ENCODE data around the gene DOCK4. TPM values are rescaled to one million over a fixed set of nuclear protein-coding genes. Genes with fewer than 3 reads are reported as not detected.

DOCK4 gene
- total RNA-seq, 1 experiment from 2014 or later: 38.0 TPM

GRCh38 chr7:111758332-111758731 lies 447.9 kb downstream of the DOCK4 start:
- no peak for DNase-seq (ENCODE audit: extremely low read depth, low read depth)

DNA sequence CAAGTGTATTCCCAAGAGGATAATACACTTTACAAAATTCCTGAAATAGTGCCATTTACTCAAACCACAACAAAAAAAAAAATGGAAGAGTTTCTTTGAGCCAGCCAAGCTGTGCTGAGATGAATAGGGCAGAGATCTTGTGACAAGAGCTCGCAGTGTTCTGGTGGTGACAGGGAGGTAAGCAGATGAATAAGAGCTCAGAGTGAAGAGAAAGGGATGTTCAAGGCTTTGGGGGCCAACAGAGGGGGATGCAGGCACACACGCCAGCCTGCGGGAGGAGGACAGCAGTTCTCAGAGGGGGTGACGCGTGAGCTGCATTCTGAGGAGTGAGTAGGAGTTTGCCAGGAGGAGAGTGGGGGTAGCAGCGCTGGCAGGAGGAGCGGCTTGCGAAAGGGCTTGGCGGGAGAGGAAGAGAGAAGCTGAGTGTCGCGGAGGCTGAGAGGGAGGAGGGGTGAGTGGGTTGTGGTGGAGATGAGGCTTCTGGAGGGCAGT lies 449.5 kb downstream of the DOCK4 start:
- DNase-seq (ENCODE audit: extremely low read depth, low read depth): no peak

- no peak for DNase-seq (ENCODE audit: extremely low read depth, low read depth)
Measured at GRCh38 chr7:111755383-111755782, 450.8 kb downstream of the DOCK4 start.

DNA sequence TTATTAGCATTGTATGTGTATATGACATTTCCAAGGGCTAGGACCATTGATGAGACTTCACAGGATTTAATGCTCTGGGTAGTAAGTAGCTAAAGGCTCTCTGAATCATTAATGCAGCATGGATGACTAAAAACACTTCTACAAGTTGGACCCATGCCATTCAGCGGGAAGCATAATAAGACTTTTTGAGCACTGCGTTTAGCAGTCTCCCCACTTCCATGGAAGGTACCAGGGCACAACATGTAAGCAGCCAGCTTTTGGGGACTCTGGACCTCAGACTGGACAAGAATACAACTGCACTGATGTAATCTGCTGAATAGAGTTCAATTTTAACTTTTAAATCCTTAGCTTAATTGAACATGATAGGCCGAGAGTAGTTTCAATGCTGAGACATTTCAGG lies 452.2 kb downstream of the DOCK4 start:
- DNase-seq (ENCODE audit: extremely low read depth, low read depth): no peak

DNA sequence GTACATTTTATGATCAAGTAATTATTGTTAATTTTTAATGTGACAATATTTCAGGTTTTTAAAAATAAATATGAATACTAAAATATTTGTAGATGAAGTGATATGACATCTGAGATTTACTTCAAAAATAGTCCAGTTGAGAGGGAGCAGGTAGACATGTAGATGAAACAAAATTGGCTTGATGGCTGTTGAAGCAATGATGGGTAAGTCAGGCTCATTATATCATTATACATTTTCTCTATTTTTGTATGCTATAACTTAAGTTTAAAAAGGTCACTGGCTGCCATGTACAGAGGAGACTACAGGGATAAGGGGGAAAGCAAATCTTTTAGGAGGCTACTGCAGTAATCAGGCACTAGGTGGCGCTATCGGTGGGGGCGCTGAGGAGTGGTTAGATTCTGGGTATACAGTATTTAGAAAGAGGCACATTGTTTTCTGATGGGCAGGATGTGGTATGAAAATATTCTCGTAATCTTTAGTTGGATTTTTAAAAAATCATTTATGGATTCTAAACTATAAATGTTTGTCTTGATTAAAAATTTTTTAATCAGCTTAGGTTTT lies 454.1 kb downstream of the DOCK4 start:
- DNase-seq (ENCODE audit: extremely low read depth, low read depth): peak; percentile 66

GRCh38 chr7:111750878-111751277 lies 455.3 kb downstream of the DOCK4 start:
- DNase-seq (ENCODE audit: extremely low read depth, low read depth): no peak

GRCh38 chr7:111750228-111750627 lies 456.0 kb downstream of the DOCK4 start:
- no peak for DNase-seq (ENCODE audit: extremely low read depth, low read depth)

DNA sequence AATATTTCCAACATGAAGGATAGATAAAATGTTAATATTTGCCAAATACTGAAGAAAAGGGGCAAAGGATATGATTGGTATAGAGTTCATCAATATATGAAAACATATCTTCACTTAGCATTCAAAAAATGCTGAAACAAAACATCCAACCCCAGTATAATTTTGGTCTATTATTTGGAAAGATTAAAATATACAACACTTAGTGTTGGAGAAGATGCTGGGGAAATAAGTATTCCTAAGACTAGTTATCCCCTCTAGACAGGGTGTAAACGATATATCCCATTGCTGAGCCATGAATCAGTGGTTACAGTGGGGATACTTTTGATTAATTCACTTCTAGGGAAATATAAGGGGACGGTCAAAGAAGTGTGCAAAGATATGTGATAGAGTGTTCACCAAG lies 456.6 kb downstream of the DOCK4 start:
- DNase-seq (ENCODE audit: extremely low read depth, low read depth): no peak

DNA sequence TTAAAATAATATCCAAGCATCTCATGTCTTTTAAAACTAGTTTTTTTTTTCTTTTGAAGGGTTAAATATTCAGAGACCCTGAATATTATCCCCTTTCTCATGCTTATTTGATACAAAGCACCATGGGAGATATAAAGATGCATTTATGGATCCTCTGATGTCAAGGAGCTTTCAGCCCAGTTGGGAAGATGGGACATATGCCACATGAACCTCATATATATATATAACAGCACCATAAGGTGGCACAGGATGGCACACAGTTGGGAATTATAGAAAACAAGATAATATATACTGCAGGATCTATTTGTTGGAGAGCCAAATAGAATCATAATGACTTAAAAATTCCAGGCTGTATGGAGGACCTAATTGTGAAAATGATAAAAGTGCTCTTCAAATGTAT lies 458.5 kb downstream of the DOCK4 start:
- no peak for DNase-seq (ENCODE audit: extremely low read depth, low read depth)

GRCh38 chr7:111746950-111747349 lies 459.2 kb downstream of the DOCK4 start:
- no peak for DNase-seq (ENCODE audit: extremely low read depth, low read depth)

GRCh38 chr7:111744501-111745155 lies 461.6 kb downstream of the DOCK4 start:
- no peak for DNase-seq (ENCODE audit: extremely low read depth, low read depth)

DNA sequence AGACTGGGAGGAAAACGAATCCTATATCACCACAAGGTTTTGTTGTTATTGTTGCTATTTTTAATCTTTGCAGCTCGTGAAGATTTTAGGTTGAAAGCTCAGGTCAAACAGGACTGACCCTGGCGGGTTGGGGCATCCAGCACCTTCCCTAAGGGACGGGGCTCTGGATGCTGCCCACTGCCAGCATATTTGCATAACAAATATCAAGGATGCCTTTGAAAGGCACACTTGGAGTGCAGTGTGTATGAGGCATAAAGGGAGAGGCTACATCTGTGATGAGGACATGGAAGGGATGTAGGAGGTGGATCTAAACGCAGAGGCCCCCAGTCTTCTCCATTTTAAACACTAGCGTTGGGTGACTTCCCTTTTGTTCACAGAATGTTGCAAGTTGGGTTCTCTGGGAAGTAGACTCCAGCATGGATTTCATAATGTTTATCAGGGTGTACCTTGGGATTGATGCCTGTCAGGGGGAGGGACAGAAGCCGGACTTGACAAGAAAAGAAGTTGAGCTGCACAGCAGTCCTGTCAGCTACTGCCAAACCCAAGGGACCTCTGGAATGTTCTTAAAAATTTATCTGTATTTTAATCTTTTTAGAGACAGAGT lies 462.9 kb downstream of the DOCK4 start:
- DNase-seq (ENCODE audit: extremely low read depth, low read depth): no peak

DNA sequence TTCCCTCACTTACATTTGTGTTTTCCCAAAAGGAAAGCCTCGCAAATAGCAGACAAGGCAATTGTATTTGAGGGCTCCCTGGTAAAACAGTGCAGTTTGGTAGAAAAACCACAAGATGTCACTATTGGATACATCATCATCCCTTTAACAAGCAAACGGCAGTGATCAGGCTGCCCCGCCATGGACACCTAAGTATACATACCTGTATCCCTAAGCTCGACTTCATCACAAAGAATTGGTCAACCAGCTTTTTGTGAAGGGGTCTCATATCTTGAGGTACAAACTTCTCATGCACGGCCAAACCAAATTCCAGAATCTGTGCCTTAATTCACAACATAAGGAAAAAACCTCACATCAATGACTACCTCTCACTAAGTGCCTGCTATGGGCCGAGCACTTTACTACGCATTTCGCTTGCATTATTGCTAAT lies 464.4 kb downstream of the DOCK4 start:
- DNase-seq (ENCODE audit: extremely low read depth, low read depth): peak; percentile 59

DNA sequence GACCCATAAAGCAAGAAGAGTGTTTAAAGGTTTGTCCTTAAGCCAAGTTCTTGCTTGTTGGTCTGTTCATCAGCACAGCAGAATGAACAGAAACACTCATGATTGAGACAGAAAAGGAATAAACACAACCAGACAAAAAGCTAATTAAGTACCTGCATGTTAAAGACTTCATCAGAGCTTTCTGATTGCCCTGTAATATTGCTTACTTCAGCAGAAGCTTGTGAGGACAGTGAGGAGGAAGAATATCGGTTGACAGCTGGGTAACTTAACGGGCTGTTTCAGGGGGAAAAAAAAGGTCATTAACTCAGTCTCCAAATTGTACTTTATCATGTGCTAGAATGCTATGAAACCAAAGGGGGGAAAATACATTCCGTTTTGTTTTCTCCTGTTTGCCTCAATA lies 465.3 kb downstream of the DOCK4 start:
- DNase-seq (ENCODE audit: extremely low read depth, low read depth): no peak

DNA sequence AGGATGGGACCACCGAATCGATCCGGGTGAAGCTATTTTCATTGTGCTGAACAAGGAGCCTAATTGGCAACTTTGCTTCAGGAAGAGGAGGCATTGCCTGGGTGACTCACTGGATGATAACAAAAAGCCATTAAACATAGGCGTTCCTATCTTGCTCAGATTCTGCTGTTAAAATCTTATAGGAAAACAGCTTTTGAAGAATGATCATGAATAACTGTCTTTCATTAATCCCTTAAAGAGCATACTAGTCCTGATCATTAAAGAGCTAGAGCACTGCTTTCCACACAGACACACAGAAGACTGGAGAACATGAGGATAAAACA lies 469.7 kb downstream of the DOCK4 start:
- no peak for DNase-seq (ENCODE audit: extremely low read depth, low read depth)

- DNase-seq (ENCODE audit: extremely low read depth, low read depth): peak; percentile 78
Measured at GRCh38 chr7:111735661-111736551, 470.3 kb downstream of the DOCK4 start.

DNA sequence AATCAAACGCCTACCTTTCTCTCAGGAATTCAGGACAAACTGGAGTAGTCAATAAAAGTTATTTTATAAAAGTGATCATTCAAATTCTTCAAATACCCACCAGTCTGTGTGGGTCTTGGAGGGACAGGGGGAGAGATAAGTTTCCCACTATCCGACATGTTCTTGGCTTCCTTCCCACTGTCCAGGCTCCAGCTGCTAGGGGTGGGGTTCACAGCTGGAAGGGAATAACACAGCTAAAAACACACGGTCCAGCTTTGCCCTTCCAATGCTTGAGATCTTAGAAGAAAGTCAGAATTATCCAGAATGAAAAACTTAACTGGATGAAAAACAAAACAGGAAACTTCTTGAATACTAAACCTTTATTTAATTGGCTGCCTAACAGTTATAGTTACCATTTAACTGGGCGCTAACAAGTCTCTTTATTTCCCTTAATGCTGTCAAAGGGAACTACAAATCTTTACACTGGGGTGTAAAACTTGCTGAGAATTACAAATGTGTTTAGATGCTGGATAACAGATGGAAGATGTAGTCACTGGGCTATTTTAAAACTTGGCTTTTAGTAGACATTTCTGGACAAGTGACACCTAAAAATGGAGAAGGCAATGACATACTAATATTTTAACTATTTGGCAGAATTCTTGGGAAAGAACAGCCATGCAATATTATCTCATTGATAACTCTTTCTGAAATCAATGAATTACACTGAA lies 471.1 kb downstream of the DOCK4 start:
- no peak for DNase-seq (ENCODE audit: extremely low read depth, low read depth)

DNA sequence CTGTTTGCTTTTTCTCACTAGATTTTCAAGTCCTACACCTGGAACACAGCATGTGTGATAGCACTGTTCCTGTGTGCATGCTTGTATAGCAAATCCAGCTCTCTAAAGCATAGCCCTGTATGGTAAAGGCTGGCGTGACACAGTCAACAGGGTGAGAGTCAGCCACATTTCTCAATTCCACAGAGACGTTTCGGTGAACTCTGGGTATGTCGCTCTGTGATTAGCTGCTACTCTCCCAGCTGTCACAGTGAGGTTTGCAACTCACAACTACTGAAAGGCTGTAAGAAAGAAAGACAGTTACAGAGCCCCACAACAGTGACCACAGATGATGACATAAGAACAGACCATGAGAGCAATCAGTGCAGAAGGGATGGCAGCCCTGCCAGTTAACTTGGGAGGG lies 473.3 kb downstream of the DOCK4 start:
- no peak for DNase-seq (ENCODE audit: extremely low read depth, low read depth)

- DNase-seq (ENCODE audit: extremely low read depth, low read depth): peak; percentile 17
Measured at GRCh38 chr7:111730476-111731300, 475.5 kb downstream of the DOCK4 start.

DNA sequence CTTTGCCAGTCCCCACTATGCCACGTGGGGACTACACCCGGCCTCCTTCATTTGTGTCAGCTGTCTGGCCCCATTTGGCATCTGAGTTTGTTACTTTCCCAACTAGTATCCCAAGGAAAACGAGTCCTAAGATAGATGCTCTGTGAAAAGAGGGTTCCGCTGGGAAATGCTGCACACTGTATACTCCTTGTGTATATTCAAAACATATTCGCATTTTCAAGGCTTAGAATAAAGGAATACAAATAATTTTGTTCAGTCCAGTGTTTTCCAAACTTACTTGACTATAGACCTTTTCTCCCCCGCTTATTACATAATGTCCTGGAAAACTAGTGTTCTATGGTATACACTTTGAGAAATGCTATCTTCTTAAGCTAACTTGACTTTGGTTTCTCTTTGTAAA lies 476.1 kb downstream of the DOCK4 start:
- DNase-seq (ENCODE audit: extremely low read depth, low read depth): no peak

Measured in NCI-H460 (cell line).